Measurements from ENCODE around the gene NDE1.

DNA sequence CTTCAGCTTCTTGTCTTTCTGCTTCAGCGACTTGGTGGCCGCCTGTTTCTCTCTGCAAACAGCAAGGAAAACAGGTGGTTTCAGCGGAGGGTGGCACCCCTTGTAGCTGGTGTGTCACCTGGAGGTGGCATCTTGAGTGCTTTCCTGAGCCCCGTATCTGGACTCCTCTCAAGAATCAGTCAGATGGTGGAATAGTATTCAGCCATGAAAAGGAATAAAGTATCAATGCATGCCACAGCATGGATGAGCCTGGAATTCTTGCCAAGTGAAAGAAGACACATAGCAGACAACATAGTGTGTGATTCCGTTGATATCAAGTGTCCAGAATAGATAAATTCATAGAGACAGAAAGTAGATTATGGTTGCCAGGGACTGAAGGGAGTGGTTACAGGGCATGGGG, 65.2 kb downstream of the NDE1 start:
- TF ChIP-seq, protein P1, sequence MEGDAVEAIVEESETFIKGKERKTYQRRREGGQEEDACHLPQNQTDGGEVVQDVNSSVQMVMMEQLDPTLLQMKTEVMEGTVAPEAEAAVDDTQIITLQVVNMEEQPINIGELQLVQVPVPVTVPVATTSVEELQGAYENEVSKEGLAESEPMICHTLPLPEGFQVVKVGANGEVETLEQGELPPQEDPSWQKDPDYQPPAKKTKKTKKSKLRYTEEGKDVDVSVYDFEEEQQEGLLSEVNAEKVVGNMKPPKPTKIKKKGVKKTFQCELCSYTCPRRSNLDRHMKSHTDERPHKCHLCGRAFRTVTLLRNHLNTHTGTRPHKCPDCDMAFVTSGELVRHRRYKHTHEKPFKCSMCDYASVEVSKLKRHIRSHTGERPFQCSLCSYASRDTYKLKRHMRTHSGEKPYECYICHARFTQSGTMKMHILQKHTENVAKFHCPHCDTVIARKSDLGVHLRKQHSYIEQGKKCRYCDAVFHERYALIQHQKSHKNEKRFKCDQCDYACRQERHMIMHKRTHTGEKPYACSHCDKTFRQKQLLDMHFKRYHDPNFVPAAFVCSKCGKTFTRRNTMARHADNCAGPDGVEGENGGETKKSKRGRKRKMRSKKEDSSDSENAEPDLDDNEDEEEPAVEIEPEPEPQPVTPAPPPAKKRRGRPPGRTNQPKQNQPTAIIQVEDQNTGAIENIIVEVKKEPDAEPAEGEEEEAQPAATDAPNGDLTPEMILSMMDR (IDR thresholded peaks at IDR 0.05) = no peak
- no peak for TF ChIP-seq POLR2A (IDR thresholded peaks at IDR 0.05)
